Smooth muscle cell (in vitro differentiated cells): ENCODE results near the gene RPS27. TPM values are rescaled to one million over a fixed set of nuclear protein-coding genes. Genes with fewer than 3 reads are reported as not detected.

Source experiments
- DNase-seq: peaks from one replicate; lab custom pipeline; 2025; ENCODE audit not compliant: unreplicated experiment; lab: John Stamatoyannopoulos, UW
- H2AFZ ChIP-seq: fragments of 200-600 bp; sonication (generic); 2 replicates; pipeline ENCODE4 v1.6.0; 2016; ENCODE audit warnings: antibody characterized with exemption, low read depth, mild to moderate bottlenecking
- H3F3A ChIP-seq: fragments of 200-600 bp; sonication (generic); 2 replicates; pipeline ENCODE4 v1.6.0; 2017; ENCODE audit warnings: antibody characterized with exemption, low read depth
- H3K27ac ChIP-seq: fragments of 200-600 bp; sonication (generic); 2 replicates; pipeline ENCODE4 v1.5.1; 2016; ENCODE audit warnings: low read depth, mild to moderate bottlenecking
- H3K27me3 ChIP-seq: fragments of 200-600 bp; sonication (generic); 2 replicates; pipeline ENCODE4 v1.6.1; 2016; ENCODE audit warnings: low read depth, mild to moderate bottlenecking
- H3K36me3 ChIP-seq: fragments of 200-600 bp; sonication (generic); 2 replicates; pipeline ENCODE4 v1.5.1; 2016; ENCODE audit warnings: low read depth
- H3K4me1 ChIP-seq: fragments of 200-600 bp; sonication (generic); 2 replicates; pipeline ENCODE4 v1.5.1; 2016; ENCODE audit warnings: low read depth
- H3K4me2 ChIP-seq: fragments of 200-600 bp; sonication (generic); 2 replicates; pipeline ENCODE4 v1.6.0; 2016; ENCODE audit warnings: mild to moderate bottlenecking
- H3K4me3 ChIP-seq: fragments of 200-600 bp; sonication (generic); 2 replicates; pipeline ENCODE4 v1.5.1; 2016; ENCODE audit warnings: mild to moderate bottlenecking
- H3K79me2 ChIP-seq: fragments of 200-600 bp; sonication (generic); 2 replicates; pipeline ENCODE4 v1.6.0; 2016; ENCODE audit warnings: low read depth, mild to moderate bottlenecking
- H3K9ac ChIP-seq: fragments of 200-600 bp; sonication (generic); 2 replicates; pipeline ENCODE4 v1.6.0; 2016; ENCODE audit warnings: low read depth
- H3K9me3 ChIP-seq: fragments of 200-600 bp; sonication (generic); replicated peaks from 2 replicates; pipeline ENCODE4 v1.5.1; 2016; ENCODE audit warnings: low read depth
- H4K20me1 ChIP-seq: fragments of 200-600 bp; sonication (generic); 2 replicates; pipeline ENCODE4 v1.6.0; 2016; ENCODE audit warnings: low read depth
- CTCF ChIP-seq: fragments of 200-600 bp; sonication (generic); IDR thresholded peaks from 2 replicates; pipeline ENCODE4 v1.5.1; 2017; ENCODE audit warnings: borderline replicate concordance, mild to moderate bottlenecking, antibody characterized with exemption; ENCODE audit not compliant: insufficient read depth, poor library complexity, severe bottlenecking
- WGBS: methylation state at CpG from one replicate; pipeline ENCODE4 v1.1.7; 2016; ENCODE audit warnings: low lambda C conversion rate; 5-methylcytosine and 5-hydroxymethylcytosine counted together
- polyA plus RNA-seq: library from polyadenylated mRNA; unstranded; fragments of >200 nt; fragmentation: Nextera tagmentation; extraction: Ambion mirVana; gene quantifications from 2 replicates; pipeline ENCODE4 v1.2.1, GENCODE V29; 2016
- total RNA-seq: library from RNA; depleted of rRNA; stranded (reverse); fragments of >200 nt; gene quantifications from 2 replicates; pipeline ENCODE4 v1.2.3, GENCODE V29; 2014

Gene RPS27
- total and polyA plus RNA-seq, 2 experiments from 2014 or later = 1,522 to 3,702 TPM

DNA sequence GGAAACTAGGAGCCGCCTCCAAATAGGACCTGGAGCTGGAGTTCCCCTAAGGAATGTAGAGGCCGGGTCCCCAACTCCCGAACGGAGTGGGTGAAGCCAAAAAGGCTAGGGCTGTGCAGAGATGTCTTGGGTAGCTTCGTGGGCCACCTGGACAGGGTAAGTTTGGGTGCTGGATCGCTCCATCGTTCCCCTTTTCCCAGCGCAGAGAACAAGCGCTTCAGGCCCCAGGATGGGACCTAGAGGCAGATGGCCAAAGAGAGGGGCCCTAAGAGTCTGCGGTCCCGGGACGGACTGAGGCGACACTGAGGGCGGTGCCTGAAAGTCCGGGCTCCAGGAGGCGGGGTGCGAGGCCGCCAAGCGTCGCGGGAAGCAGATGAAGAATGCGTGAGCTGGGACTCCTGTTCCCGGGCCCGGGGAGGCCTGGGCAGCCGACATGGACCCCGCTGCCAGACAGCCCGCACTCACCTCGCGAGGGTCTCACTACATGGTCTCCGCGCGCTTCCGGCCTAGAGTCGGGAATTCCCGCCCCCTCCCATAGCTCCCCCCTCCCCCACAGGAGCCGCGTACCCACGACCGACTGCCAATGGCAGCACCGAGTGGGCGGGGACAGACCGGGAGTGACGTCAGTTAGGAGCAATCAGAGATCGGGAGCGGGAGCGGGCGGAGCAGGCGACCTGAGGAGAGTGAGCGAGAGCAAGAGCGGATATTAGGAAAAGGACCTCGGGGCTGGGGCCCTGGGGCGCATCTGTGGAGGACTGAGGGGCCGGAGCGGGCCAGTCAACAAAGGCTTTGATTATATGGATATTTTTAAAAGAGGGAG, 27.3 kb upstream of the RPS27 start, which contains the start of gene SLC39A1:
SLC39A1 (minus strand) TSS at position 508 of the 820 bp plus-strand sequence. CDS start 822 bp downstream, outside the sequence.
- Histone ChIP-seq H3K9me3 (no peaks in the 10 kb centered on the region), H3K36me3 (no peaks in the 10 kb centered on the region), H3K27ac (peak within 1 kb of the TSS; percentile 93), H3K9ac (peak within 1 kb of the TSS; percentile 93), H3F3A (peaks cover 10% of the 10 kb centered on the region), H3K4me2 (peak within 1 kb of the TSS; percentile 89), H2AFZ (peak within 1 kb of the TSS; percentile 50), H3K79me2 (peaks cover 34% of the 10 kb centered on the region), H3K27me3 (no peaks in the 10 kb centered on the region), H4K20me1 (peaks cover 15% of the 10 kb centered on the region), H3K4me1 (peaks cover 28% of the 10 kb centered on the region), H3K4me3 (peak within 1 kb of the TSS; percentile 77)
- WGBS = under 1% methylated on average over 52 of the region's 54 CpGs
- DNase-seq = peak; percentile 94
- TF ChIP-seq CTCF = no peak

- Histone ChIP-seq H3K27me3 (no peaks in the 10 kb centered on the region), H3F3A (peaks cover 10% of the 10 kb centered on the region), H3K36me3 (no peaks in the 10 kb centered on the region), H3K4me2 (peak overlapping the region; percentile 89), H2AFZ (peak overlapping the region; percentile 50), H3K27ac (peak overlapping the region; percentile 93), H4K20me1 (peaks cover 15% of the 10 kb centered on the region), H3K9ac (peak overlapping the region; percentile 93), H3K79me2 (peaks cover 33% of the 10 kb centered on the region), H3K4me1 (peaks cover 28% of the 10 kb centered on the region), H3K4me3 (peak overlapping the region; percentile 77), H3K9me3 (no peaks in the 10 kb centered on the region)
- TF ChIP-seq CTCF = no peak
- DNase-seq = peak; percentile 45
- whole genome bisulfite sequencing = 2% methylated on average over 22 of the region's 22 CpGs
Measured at GRCh38 chr1:153963850-153964331, 26.7 kb upstream of the RPS27 start.

- Histone ChIP-seq H3K9ac (peak within 1 kb of the TSS; percentile 55), H3K4me3 (peak within 1 kb of the TSS; percentile 63), H3K27me3 (no peaks in the 10 kb centered on the region), H2AFZ (peak within 1 kb of the TSS; percentile 65), H3K4me2 (peak within 1 kb of the TSS; percentile 87), H3K4me1 (peaks cover 18% of the 10 kb centered on the region), H3K36me3 (no peaks in the 10 kb centered on the region), H4K20me1 (peaks cover 2% of the 10 kb centered on the region), H3F3A (peaks cover 13% of the 10 kb centered on the region), H3K9me3 (no peaks in the 10 kb centered on the region), H3K79me2 (peaks cover 20% of the 10 kb centered on the region), H3K27ac (peak within 1 kb of the TSS; percentile 73)
- peak; percentile 9 for TF ChIP-seq CTCF
- under 1% methylated on average over 60 of the region's 60 CpGs for WGBS
- DNase-seq = peak; percentile 80
Measured at GRCh38 chr1:153967107-153967999, 23.2 kb upstream of the RPS27 start, which contains the start of gene CREB3L4. CREB3L4 (plus strand) TSS chr1:153967902; CDS start chr1:153968526, 624 bp downstream.
